ENCODE data around the gene SRGAP1.
"Not testable (repeated sequence)": the region's sequence is repeated elsewhere in the genome, so short reads cannot be mapped to it uniquely, and the experiment has no call there.

The SRGAP1 gene

GRCh38 chr12:64181430-64182291, 337.2 kb downstream of the SRGAP1 start:
- in situ Hi-C loops (cut with MboI; ENCODE audit: low sequenced_read_pairs) = no loop called here

- in situ Hi-C loops (cut with MboI; ENCODE audit: low sequenced_read_pairs) = no loop called here
These were observed 339.7 kb downstream of the SRGAP1 start for GRCh38 chr12:64184216-64184615.

- in situ Hi-C loops (cut with MboI; ENCODE audit: low sequenced_read_pairs) = no loop called here
These were observed 342.3 kb downstream of the SRGAP1 start for GRCh38 chr12:64186789-64187188.

DNA sequence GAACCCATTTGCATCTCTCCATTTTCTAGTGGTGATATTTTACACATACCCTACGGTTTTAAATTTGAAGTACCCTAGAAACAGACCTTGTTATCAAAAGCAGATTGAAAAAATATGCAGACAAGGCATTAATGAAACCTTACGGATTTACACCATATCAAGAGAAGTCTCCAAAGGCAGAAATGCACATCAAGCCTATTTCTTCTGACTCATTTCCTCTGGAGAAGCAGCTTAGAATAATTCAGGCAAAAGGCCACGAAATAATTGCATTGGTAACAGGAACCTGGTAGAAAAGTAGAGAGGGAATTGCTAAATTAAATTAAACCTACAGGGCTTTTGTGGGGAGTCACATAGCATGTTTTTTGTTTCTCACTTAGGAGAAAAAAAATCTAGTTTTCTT, 342.9 kb downstream of the SRGAP1 start:
- in situ Hi-C loops (cut with MboI; ENCODE audit: low sequenced_read_pairs) = no loop called here

GRCh38 chr12:64187794-64188193, 343.3 kb downstream of the SRGAP1 start:
- in situ Hi-C loops (cut with MboI; ENCODE audit: low sequenced_read_pairs) = no loop called here

DNA sequence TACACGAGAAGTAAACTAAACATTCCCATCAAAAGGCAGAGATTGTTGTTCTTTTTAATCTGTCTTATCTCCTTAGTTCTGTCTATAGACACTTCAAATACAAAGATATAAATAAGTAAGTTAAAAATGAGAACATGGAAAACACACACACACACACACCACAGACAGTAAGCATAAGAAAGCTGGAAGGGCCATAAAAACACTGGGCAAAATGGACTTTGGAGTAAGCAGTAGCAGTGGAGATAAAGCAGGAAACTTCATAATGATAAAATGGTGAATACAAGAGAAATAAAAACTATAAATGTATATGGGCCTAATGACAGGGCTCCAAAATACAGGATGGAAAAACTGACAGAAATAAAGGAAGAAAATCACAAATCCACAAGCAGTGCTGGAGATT, 345.0 kb downstream of the SRGAP1 start:
- in situ Hi-C loops (cut with MboI; ENCODE audit: low sequenced_read_pairs) = no loop called here

- in situ Hi-C loops (cut with MboI; ENCODE audit: low sequenced_read_pairs) = no loop called here
These were observed 345.6 kb downstream of the SRGAP1 start for GRCh38 chr12:64190140-64190539.

- in situ Hi-C loops (cut with MboI; ENCODE audit: low sequenced_read_pairs) = no loop called here
These were observed 348.3 kb downstream of the SRGAP1 start for GRCh38 chr12:64192644-64193444.

GRCh38 chr12:64193931-64194330, 349.4 kb downstream of the SRGAP1 start:
- in situ Hi-C loops (cut with MboI; ENCODE audit: low sequenced_read_pairs) = no loop called here

DNA sequence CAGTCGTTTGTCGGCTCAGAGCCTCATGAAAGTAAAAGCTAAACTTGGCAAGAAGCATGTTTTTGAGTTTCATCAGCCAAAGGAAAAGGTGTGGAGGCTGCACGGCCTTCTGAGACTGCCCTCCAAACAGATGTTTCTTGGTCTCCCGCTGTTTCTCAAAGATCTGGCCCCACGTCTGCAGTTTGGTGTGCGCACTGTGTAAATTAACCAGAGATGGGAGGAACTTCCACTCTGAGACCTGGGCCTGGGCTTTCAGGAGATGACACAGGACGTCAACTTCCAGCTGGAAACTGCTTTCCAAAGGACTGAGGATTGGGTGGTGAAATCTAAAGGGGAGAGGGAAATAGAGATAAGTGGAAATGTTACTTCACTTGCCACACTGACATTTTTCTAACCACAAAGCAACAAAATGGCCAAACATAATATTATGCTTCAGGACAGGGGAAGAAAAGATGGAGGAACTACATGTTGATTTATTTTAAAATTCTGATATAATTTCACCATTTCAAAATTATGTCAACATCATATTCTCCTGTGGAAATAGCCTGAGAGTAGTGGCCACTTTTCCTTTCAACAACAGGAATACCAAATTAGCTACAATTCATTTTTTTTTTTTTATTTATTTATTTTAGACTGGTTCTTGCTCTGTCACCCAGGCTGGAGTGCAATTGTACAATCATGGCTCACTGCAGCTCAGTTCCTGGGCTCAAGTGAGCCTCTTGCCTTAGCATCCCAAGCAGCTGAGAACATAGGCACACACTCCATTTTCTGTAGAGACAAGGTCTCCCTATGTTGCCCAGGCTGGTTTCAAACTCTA, 350.0 kb downstream of the SRGAP1 start:
- in situ Hi-C loops (cut with MboI; ENCODE audit: low sequenced_read_pairs) = no loop called here

- in situ Hi-C loops (cut with MboI; ENCODE audit: low sequenced_read_pairs) = not testable (repeated sequence)
These were observed 351.3 kb downstream of the SRGAP1 start for GRCh38 chr12:64195841-64196240.

DNA sequence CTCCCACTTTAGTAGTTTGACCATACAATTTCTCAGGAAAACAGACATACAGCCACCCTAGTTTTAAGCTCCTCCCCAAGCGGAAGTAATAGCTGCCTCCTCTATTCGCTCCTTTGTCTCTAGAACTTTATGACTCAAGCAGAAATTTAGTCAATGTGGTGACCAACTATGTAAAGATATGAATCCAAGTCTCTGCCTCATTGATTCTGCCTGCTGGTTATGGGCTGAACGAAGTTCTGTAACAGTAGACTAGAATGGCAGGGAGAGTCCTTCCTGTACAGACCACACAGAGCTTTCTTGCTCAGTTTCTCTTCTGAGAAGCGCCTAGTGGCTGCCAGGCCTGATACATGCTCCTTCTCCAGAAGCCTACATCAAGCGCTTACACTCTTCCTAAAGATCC, 358.5 kb downstream of the SRGAP1 start:
- in situ Hi-C loops (cut with MboI; ENCODE audit: low sequenced_read_pairs) = no loop called here

DNA sequence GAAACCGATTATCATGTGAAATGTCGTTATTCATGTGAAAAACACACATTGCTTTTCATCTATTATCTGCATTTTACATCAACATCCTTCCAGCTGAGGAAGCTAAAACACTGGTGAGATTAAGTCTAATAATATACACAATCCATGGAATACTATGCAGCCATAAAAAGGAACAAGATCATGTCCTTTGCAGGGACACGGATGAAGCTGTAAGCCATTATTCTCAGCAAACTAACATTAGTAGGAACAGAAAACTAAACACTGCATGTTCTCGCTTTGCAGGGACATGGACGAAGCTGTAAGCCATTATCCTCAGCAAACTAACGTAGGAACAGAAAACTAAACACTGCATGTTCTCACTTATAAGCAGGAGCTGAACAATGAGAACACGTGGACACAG, 359.3 kb downstream of the SRGAP1 start:
- in situ Hi-C loops (cut with MboI; ENCODE audit: low sequenced_read_pairs) = no loop called here

- in situ Hi-C loops (cut with MboI; ENCODE audit: low sequenced_read_pairs) = no loop called here
These were observed 361.0 kb downstream of the SRGAP1 start for GRCh38 chr12:64205542-64205941.

DNA sequence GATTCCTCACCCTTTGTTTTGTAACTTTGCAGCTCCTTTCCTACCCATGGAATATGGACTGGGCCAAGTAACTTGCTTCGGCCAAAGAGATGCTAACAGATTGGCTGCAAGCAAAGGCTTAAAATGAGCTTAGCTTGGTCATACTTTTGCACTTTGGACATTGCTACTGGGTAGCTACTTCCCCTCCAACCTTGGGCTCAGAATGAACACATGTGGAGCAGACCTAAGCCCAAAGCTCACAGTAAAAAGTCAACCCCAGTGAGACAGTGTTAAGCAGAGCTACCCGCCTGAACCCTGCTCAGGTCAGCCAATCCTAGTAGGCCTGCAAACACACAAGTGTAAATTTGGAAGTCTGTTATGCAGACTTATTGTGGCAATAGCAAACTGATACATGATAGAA, 363.0 kb downstream of the SRGAP1 start:
- in situ Hi-C loops (cut with MboI; ENCODE audit: low sequenced_read_pairs) = no loop called here

Measured in hTERT RPE-1 (cell line).